Loucy (cell line): ENCODE data around the gene MCM5.

Experiments used
- H2AFZ ChIP-seq: fragments of 200-600 bp; sonication (generic); 2 replicates; pipeline ENCODE4 v1.6.0; 2016; ENCODE audit warnings: antibody characterized with exemption, mild to moderate bottlenecking, low read length, moderate library complexity
- H3F3A ChIP-seq: fragments of 200-600 bp; 2 replicates; pipeline ENCODE4 v1.6.0; 2016; ENCODE audit warnings: antibody characterized with exemption, low read depth, mild to moderate bottlenecking
- H3K27me3 ChIP-seq: fragments of 200-600 bp; sonication (generic); 2 replicates; pipeline ENCODE4 v1.6.1; 2014; ENCODE audit warnings: low read length, mild to moderate bottlenecking; ENCODE audit not compliant: insufficient read depth, poor library complexity, severe bottlenecking
- H3K36me3 ChIP-seq: fragments of 200-600 bp; sonication (generic); 2 replicates; pipeline ENCODE4 v1.6.1; 2016; ENCODE audit warnings: low read length; ENCODE audit not compliant: insufficient read depth
- H3K4me1 ChIP-seq: fragments of 200-600 bp; sonication (generic); 2 replicates; pipeline ENCODE4 v1.5.1; 2014; ENCODE audit warnings: low read length, mild to moderate bottlenecking; ENCODE audit not compliant: insufficient read depth, poor library complexity, severe bottlenecking
- H3K4me2 ChIP-seq: fragments of 200-600 bp; sonication (generic); 2 replicates; pipeline ENCODE4 v1.6.0; 2014; ENCODE audit warnings: antibody characterized with exemption, low read length, low read depth, mild to moderate bottlenecking; ENCODE audit not compliant: poor library complexity, severe bottlenecking
- H3K4me3 ChIP-seq: fragments of 200-600 bp; sonication (generic); 2 replicates; pipeline ENCODE4 v1.5.1; 2014; ENCODE audit warnings: low read length, mild to moderate bottlenecking, mixed read lengths; ENCODE audit not compliant: poor library complexity, severe bottlenecking
- H3K79me2 ChIP-seq: fragments of 200-600 bp; sonication (generic); 2 replicates; pipeline ENCODE4 v1.6.1; 2014; ENCODE audit warnings: low read length; ENCODE audit not compliant: insufficient read depth
- H3K9ac ChIP-seq: fragments of 200-600 bp; sonication (generic); 2 replicates; pipeline ENCODE4 v1.6.0; 2014; ENCODE audit warnings: mild to moderate bottlenecking, low read depth, low read length, moderate library complexity; ENCODE audit not compliant: poor library complexity, severe bottlenecking
- H3K9me2 ChIP-seq: fragments of 200-600 bp; sonication (generic); replicated peaks from 2 replicates; pipeline ENCODE4 v1.6.1; 2016; ENCODE audit warnings: low read depth, low read length, mixed read lengths
- H3K9me3 ChIP-seq: fragments of 200-600 bp; sonication (generic); 2 replicates; pipeline ENCODE4 v1.6.1; 2014; ENCODE audit warnings: mild to moderate bottlenecking, antibody characterized with exemption, low read length, low read depth; ENCODE audit not compliant: insufficient read depth
- H4K20me1 ChIP-seq: fragments of 200-600 bp; sonication (generic); 2 replicates; pipeline ENCODE4 v1.6.0; 2014; ENCODE audit warnings: antibody characterized with exemption, low read length, mild to moderate bottlenecking; ENCODE audit not compliant: insufficient read depth, poor library complexity, severe bottlenecking
- CTCF ChIP-seq: fragments of 200-600 bp; sonication (generic); conservative IDR thresholded peaks from 2 replicates; pipeline ENCODE4 v1.5.1; 2014; ENCODE audit warnings: mild to moderate bottlenecking, antibody characterized with exemption, low read length
- EZH2phosphoT487 ChIP-seq: fragments of 200-600 bp; IDR thresholded peaks from 2 replicates; pipeline ENCODE4 v1.6.1; 2018; ENCODE audit warnings: antibody characterized with exemption, mild to moderate bottlenecking, moderate library complexity, borderline replicate concordance

The MCM5 gene

GRCh38 chr22:35410663-35411034, 10.7 kb downstream of the MCM5 start:
- no peak overlapping the region for H3K9ac ChIP-seq
- no peaks in the 10 kb centered on the region for H3K27me3 ChIP-seq
- H3K4me1 ChIP-seq = peaks cover 14% of the 10 kb centered on the region
- no peaks in the 10 kb centered on the region for H3K9me3 ChIP-seq
- H3K79me2 ChIP-seq = peaks cover 35% of the 10 kb centered on the region; the same call in 1 of the 2 replicates
- peaks cover 27% of the 10 kb centered on the region for H4K20me1 ChIP-seq
- no peak overlapping the region for H2AFZ ChIP-seq
- no peaks in the 10 kb centered on the region for H3F3A ChIP-seq
- no peak overlapping the region for H3K4me3 ChIP-seq
- no peaks in the 10 kb centered on the region for H3K9me2 ChIP-seq
- peaks cover 91% of the 10 kb centered on the region; the same call in 1 of the 2 replicates for H3K36me3 ChIP-seq
- TF ChIP-seq CTCF (no peak), EZH2phosphoT487 (no peak)
- H3K4me2 ChIP-seq = no peak overlapping the region

- Histone ChIP-seq H2AFZ (no peak overlapping the region), H3K79me2 (peaks cover 35% of the 10 kb centered on the region; the same call in 1 of the 2 replicates), H3K9me2 (no peaks in the 10 kb centered on the region), H3K36me3 (peaks cover 93% of the 10 kb centered on the region; the same call in 1 of the 2 replicates), H3F3A (no peaks in the 10 kb centered on the region), H3K4me1 (peaks cover 14% of the 10 kb centered on the region), H3K9me3 (no peaks in the 10 kb centered on the region), H3K4me3 (no peak overlapping the region), H3K27me3 (no peaks in the 10 kb centered on the region), H3K4me2 (no peak overlapping the region), H4K20me1 (peaks cover 27% of the 10 kb centered on the region), H3K9ac (no peak overlapping the region)
- TF ChIP-seq CTCF (no peak), EZH2phosphoT487 (no peak)
These were observed 11.2 kb downstream of the MCM5 start for GRCh38 chr22:35411102-35411501.

- no peaks in the 10 kb centered on the region for H3K27me3 ChIP-seq
- H4K20me1 ChIP-seq = peaks cover 13% of the 10 kb centered on the region
- H3K79me2 ChIP-seq = peaks cover 11% of the 10 kb centered on the region; the same call in 1 of the 2 replicates
- no peak overlapping the region for H3K9ac ChIP-seq
- no peak overlapping the region for H3K4me3 ChIP-seq
- no peaks in the 10 kb centered on the region for H3K9me3 ChIP-seq
- H3K36me3 ChIP-seq = peaks cover 90% of the 10 kb centered on the region; the same call in 1 of the 2 replicates
- H3K4me1 ChIP-seq = peaks cover 10% of the 10 kb centered on the region
- TF ChIP-seq EZH2phosphoT487 = no peak
- no peak for TF ChIP-seq CTCF
- no peaks in the 10 kb centered on the region for H3K9me2 ChIP-seq
- no peak overlapping the region for H3K4me2 ChIP-seq
- H2AFZ ChIP-seq = no peak overlapping the region
- H3F3A ChIP-seq = no peaks in the 10 kb centered on the region
These were observed 13.7 kb downstream of the MCM5 start for GRCh38 chr22:35413624-35414023.
